Omental fat pad (tissue), 4 donors: ENCODE results near the gene STRADB. TPM values are rescaled to one million over a fixed set of nuclear protein-coding genes. Genes with fewer than 3 reads are reported as not detected.

Source experiments
- ATAC-seq: fragments of 150-250 bp; one replicate; pipeline ENCODE4 v1.9.1; 2016; ENCODE audit warnings: mild to moderate bottlenecking, moderate library complexity; ENCODE audit not compliant: low FRiP score
- DNase-seq: peaks from one replicate; pipeline ENCODE4 v3.0.0-alpha.2; 2019; ENCODE audit warnings: low spot score
- CTCF ChIP-seq, 3 donors: fragments of 450-650 bp; IDR thresholded peaks; one replicate each; pipeline ENCODE4 v1.5.1; 2016 to 2017; ENCODE audit warnings: antibody characterized with exemption in 3 of 3, mild to moderate bottlenecking in 3 of 3, moderate library complexity in 2 of 3
- total RNA-seq, 4 donors: library from RNA; depleted of rRNA; stranded (reverse); fragments of >200 nt; gene quantifications; one replicate each; pipeline ENCODE4 v1.1.0, GENCODE V29; 2016

The STRADB gene
- total RNA-seq, 4 donors from 2014 or later = 13.0 to 38.3 (median 29.3) TPM

- DNase-seq = no peak
- no peak for TF ChIP-seq CTCF (IDR thresholded peaks at IDR 0.05)
- peak; percentile 66 for ATAC-seq
Observed at GRCh38 chr2:201444746-201445465, 6.6 kb upstream of the STRADB start.

- ATAC-seq = no peak
- DNase-seq = no peak
- no peak for TF ChIP-seq CTCF (IDR thresholded peaks at IDR 0.05)
Observed at GRCh38 chr2:201447086-201447485, 4.5 kb upstream of the STRADB start.

GRCh38 chr2:201448061-201448460, 3.5 kb upstream of the STRADB start:
- no peak for DNase-seq
- no peak for TF ChIP-seq CTCF (IDR thresholded peaks at IDR 0.05)
- ATAC-seq = no peak

- ATAC-seq = no peak
- TF ChIP-seq CTCF (IDR thresholded peaks at IDR 0.05) = no peak
- DNase-seq = no peak
Observed at GRCh38 chr2:201448701-201449100, 2.8 kb upstream of the STRADB start.

GRCh38 chr2:201450954-201451291, 617 bp upstream of the STRADB start:
- TF ChIP-seq CTCF (IDR thresholded peaks at IDR 0.05) = no peak
- ATAC-seq = peak; percentile 43
- no peak for DNase-seq

GRCh38 chr2:201452058-201452921, 750 bp downstream of the STRADB start:
- no peak for DNase-seq
- TF ChIP-seq CTCF (IDR thresholded peaks at IDR 0.05) = no peak
- ATAC-seq = no peak
